Neural cell (in vitro differentiated cells): ENCODE measurements around the gene CGNL1.

ENCODE experiments used
- CTCF ChIP-seq: fragments of 450-650 bp; IDR thresholded peaks from 2 replicates; pipeline ENCODE4 v1.5.1; 2014; ENCODE audit warnings: antibody characterized with exemption, mild to moderate bottlenecking, moderate library complexity; ENCODE audit not compliant: poor library complexity, severe bottlenecking
- SMC3 ChIP-seq: fragments of 450-650 bp; conservative IDR thresholded peaks from 2 replicates; pipeline ENCODE4 v1.6.1; 2014; ENCODE audit warnings: antibody characterized with exemption, mild to moderate bottlenecking, moderate library complexity; ENCODE audit not compliant: poor library complexity

- no peak for TF ChIP-seq CTCF
- no peak for TF ChIP-seq SMC3
Observed at GRCh38 chr15:57547243-57547755, 171.0 kb downstream of the CGNL1 start.
